ENCODE results near the gene TTLL4.

Gene TTLL4

DNA sequence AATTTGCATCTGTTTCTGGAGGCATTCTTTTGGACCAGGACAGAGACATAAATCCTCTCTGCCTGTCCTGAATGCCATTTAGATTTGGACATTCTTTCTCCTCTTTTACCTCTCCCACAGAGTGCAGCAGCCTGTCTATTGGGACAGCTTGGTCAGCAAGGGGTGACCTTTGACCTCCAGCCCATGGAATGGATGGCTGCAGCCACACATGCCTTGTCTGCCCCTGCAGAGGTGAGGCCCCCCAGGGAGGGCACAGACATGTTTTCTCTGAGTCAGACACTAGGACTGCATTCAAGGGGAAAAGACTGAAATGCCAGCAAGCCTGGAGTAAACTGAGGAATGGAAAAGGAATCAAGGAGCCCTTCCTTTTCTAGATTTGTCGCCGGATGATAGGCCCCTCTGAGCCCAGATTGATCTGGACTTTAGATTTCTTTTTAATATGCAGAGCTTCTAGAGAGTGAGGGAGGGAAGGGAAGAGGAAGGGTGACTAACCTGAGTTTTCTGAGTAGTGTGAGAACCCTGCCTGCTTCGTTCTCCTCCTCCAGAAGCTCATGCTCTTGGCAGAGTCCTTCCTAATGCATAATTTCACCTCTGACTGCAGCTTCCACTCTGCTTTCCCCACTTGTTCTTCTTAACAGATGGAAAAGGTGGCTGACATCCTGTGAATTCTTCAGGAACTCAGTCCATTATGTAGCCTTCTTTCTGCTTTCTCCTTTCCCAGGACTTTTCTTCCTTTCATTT lies 16.1 kb upstream of the TTLL4 start:
- DNase-seq (ENCODE audit: low read depth) = peak; percentile 28
- H3K4me3 ChIP-seq (ENCODE audit: control insufficient read depth, low read depth, low read length) = no peak overlapping the region
- TF ChIP-seq, protein P1, sequence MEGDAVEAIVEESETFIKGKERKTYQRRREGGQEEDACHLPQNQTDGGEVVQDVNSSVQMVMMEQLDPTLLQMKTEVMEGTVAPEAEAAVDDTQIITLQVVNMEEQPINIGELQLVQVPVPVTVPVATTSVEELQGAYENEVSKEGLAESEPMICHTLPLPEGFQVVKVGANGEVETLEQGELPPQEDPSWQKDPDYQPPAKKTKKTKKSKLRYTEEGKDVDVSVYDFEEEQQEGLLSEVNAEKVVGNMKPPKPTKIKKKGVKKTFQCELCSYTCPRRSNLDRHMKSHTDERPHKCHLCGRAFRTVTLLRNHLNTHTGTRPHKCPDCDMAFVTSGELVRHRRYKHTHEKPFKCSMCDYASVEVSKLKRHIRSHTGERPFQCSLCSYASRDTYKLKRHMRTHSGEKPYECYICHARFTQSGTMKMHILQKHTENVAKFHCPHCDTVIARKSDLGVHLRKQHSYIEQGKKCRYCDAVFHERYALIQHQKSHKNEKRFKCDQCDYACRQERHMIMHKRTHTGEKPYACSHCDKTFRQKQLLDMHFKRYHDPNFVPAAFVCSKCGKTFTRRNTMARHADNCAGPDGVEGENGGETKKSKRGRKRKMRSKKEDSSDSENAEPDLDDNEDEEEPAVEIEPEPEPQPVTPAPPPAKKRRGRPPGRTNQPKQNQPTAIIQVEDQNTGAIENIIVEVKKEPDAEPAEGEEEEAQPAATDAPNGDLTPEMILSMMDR (conservative IDR thresholded peaks at IDR 0.05; ENCODE audit: control insufficient read depth, insufficient read depth, low read depth, low read length) = no peak

- DNase-seq (ENCODE audit: low read depth) = no peak
- TF ChIP-seq, protein P1 (conservative IDR thresholded peaks at IDR 0.05; ENCODE audit: control insufficient read depth, insufficient read depth, low read depth, low read length) = no peak
- H3K4me3 ChIP-seq (ENCODE audit: control insufficient read depth, low read depth, low read length) = no peak overlapping the region
Measured at GRCh38 chr2:218698885-218699284, 11.8 kb upstream of the TTLL4 start.

DNA sequence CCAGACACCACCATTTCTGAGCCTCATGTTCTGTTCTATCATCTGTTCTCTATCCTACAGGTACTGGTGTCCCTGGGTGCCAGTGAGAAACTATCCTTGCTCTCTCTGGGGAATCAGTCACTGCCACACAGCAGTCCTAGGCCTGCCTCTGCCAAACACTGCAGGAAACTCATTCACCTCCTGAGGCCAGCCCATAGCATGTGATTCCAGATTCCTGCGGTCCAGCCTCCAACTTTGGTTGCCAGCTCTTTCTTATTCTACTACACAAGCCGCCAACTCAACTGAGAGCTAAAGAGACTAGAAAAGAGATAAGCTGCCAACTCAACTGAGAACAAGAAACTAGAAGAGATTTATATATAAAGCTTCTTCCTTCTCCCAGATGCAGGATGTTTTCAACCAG lies 8.8 kb upstream of the TTLL4 start:
- TF ChIP-seq, protein P1 (conservative IDR thresholded peaks at IDR 0.05; ENCODE audit: control insufficient read depth, insufficient read depth, low read depth, low read length) = no peak
- H3K4me3 ChIP-seq (ENCODE audit: control insufficient read depth, low read depth, low read length) = no peak overlapping the region
- peak; percentile 28 for DNase-seq (ENCODE audit: low read depth)

- TF ChIP-seq, protein P1 (conservative IDR thresholded peaks at IDR 0.05; ENCODE audit: control insufficient read depth, insufficient read depth, low read depth, low read length) = no peak
- no peak for DNase-seq (ENCODE audit: low read depth)
- H3K4me3 ChIP-seq (ENCODE audit: control insufficient read depth, low read depth, low read length) = no peak overlapping the region
Measured at GRCh38 chr2:218703341-218703740, 7.3 kb upstream of the TTLL4 start.

DNA sequence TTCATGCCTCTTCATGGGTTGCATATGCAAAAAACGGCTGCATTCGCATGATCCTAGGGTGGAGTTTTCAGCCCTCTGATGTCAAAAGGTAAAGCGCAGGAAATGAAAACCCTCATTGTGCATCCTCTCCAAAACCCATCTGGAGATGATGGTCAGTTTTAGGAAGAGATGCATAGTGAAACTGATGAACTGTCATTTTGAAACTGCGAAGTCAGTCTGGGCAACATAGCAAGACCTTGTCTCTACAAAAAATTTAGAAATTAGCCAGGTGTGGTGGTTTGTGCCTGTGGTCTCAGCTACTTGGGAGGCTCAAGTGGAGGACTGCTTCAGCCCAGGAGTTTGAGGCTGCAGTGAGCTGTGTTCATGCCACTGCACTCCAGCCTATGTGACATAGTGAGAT lies 2.5 kb upstream of the TTLL4 start:
- DNase-seq (ENCODE audit: low read depth) = no peak

GRCh38 chr2:218709908-218710307 lies 727 bp upstream of the TTLL4 start:
- TF ChIP-seq, protein P1 (conservative IDR thresholded peaks at IDR 0.05; ENCODE audit: control insufficient read depth, insufficient read depth, low read depth, low read length) = no peak
- H3K4me3 ChIP-seq (ENCODE audit: control insufficient read depth, low read depth, low read length) = no peak overlapping the region
- no peak for DNase-seq (ENCODE audit: low read depth)

More for the DNA sequence above, 2.5 kb upstream of the TTLL4 start:
- TF ChIP-seq, protein P1 (conservative IDR thresholded peaks at IDR 0.05; ENCODE audit: control insufficient read depth, insufficient read depth, low read depth, low read length) = no peak
- no peak overlapping the region for H3K4me3 ChIP-seq (ENCODE audit: control insufficient read depth, low read depth, low read length)
